ENCODE data around the gene MTCL1. TPM values are rescaled to one million over a fixed set of nuclear protein-coding genes. Genes with fewer than 3 reads are reported as not detected.

MTCL1 gene
- total and polyA plus RNA-seq, 9 of the 15 experiments (the other 6 are each of a cell fraction or from before 2014, with no cell fraction given): 0.21 to 7.4 (median 3.7) TPM

- TF ChIP-seq MYC (IDR thresholded peaks at IDR 0.05; ENCODE audit: low read depth, low read length): no peak
- TF ChIP-seq MYC (CRISPR knock-in tag; IDR thresholded peaks at IDR 0.05; ENCODE audit: borderline replicate concordance, low read depth): no peak
- no peak for TF ChIP-seq SMC3 (conservative IDR thresholded peaks at IDR 0.05; ENCODE audit: insufficient read depth, low read depth, low read length)
- no peak for TF ChIP-seq ARID1B (IDR thresholded peaks at IDR 0.05)
- no peak for TF ChIP-seq ESRRA (IDR thresholded peaks at IDR 0.05; ENCODE audit: borderline replicate concordance, low read depth)
- TF ChIP-seq ZNF280A (IDR thresholded peaks at IDR 0.05; ENCODE audit: low read depth, partially characterized antibody): no peak
- TF ChIP-seq RREB1 (CRISPR knock-in tag; IDR thresholded peaks at IDR 0.05): 0 out of 2 replicates have a peak, but pooled peaks have one; percentile 32
- 0 out of 2 replicates have a peak, but pooled peaks have one; percentile 5 for TF ChIP-seq BHLHE40 (IDR thresholded peaks at IDR 0.05; ENCODE audit: low read length)
- no peak for TF ChIP-seq NR4A1 (CRISPR knock-in tag; IDR thresholded peaks at IDR 0.05)
- no peak for TF ChIP-seq NR4A1 (tag; IDR thresholded peaks at IDR 0.05)
- TF ChIP-seq, protein P1, sequence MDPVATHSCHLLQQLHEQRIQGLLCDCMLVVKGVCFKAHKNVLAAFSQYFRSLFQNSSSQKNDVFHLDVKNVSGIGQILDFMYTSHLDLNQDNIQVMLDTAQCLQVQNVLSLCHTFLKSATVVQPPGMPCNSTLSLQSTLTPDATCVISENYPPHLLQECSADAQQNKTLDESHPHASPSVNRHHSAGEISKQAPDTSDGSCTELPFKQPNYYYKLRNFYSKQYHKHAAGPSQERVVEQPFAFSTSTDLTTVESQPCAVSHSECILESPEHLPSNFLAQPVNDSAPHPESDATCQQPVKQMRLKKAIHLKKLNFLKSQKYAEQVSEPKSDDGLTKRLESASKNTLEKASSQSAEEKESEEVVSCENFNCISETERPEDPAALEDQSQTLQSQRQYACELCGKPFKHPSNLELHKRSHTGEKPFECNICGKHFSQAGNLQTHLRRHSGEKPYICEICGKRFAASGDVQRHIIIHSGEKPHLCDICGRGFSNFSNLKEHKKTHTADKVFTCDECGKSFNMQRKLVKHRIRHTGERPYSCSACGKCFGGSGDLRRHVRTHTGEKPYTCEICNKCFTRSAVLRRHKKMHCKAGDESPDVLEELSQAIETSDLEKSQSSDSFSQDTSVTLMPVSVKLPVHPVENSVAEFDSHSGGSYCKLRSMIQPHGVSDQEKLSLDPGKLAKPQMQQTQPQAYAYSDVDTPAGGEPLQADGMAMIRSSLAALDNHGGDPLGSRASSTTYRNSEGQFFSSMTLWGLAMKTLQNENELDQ (CRISPR knock-in tag; IDR thresholded peaks at IDR 0.05; ENCODE audit: borderline replicate concordance): no peak
- TF ChIP-seq, protein P2, sequence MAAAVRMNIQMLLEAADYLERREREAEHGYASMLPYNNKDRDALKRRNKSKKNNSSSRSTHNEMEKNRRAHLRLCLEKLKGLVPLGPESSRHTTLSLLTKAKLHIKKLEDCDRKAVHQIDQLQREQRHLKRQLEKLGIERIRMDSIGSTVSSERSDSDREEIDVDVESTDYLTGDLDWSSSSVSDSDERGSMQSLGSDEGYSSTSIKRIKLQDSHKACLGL (CRISPR knock-in tag; IDR thresholded peaks at IDR 0.05; ENCODE audit: borderline replicate concordance, poor library complexity, severe bottlenecking): no peak
- no peak for TF ChIP-seq THRAP3 (IDR thresholded peaks at IDR 0.05; ENCODE audit: borderline replicate concordance)
- TF ChIP-seq RFX1 (IDR thresholded peaks at IDR 0.05): peak; percentile 86
- TF ChIP-seq HNRNPH1 (optimal IDR thresholded peaks at IDR 0.05; ENCODE audit: low read depth, low read length): no peak
- TF ChIP-seq ZNF551 (CRISPR knock-in tag; IDR thresholded peaks at IDR 0.05): no peak
Observed at GRCh38 chr18:8661754-8662559, 43.4 kb upstream of the MTCL1 start (continued).

Measured in K562 (cell line).